Peyer's patch (tissue), 4 donors: ENCODE data around the gene BACH2.

Experiments used
- POLR2A ChIP-seq, 2 donors: fragments of 450-650 bp; IDR thresholded peaks; one replicate each; pipeline ENCODE4 v1.5.1; 2017; ENCODE audit warnings: antibody characterized with exemption in 2 of 2, mild to moderate bottlenecking in 2 of 2, moderate library complexity in 2 of 2
- TF ChIP-seq, protein P1 (sequence below), 6 experiments: fragments of 450-650 bp in 4 of 6; fragments of 200-600 bp in 2 of 6; sonication (generic) in 1 of 6; IDR thresholded peaks; one replicate each; pipeline ENCODE4 v1.5.1; 2017 to 2019; ENCODE audit warnings: antibody characterized with exemption in 6 of 6, mild to moderate bottlenecking in 3 of 6, moderate library complexity in 1 of 6

DNA sequence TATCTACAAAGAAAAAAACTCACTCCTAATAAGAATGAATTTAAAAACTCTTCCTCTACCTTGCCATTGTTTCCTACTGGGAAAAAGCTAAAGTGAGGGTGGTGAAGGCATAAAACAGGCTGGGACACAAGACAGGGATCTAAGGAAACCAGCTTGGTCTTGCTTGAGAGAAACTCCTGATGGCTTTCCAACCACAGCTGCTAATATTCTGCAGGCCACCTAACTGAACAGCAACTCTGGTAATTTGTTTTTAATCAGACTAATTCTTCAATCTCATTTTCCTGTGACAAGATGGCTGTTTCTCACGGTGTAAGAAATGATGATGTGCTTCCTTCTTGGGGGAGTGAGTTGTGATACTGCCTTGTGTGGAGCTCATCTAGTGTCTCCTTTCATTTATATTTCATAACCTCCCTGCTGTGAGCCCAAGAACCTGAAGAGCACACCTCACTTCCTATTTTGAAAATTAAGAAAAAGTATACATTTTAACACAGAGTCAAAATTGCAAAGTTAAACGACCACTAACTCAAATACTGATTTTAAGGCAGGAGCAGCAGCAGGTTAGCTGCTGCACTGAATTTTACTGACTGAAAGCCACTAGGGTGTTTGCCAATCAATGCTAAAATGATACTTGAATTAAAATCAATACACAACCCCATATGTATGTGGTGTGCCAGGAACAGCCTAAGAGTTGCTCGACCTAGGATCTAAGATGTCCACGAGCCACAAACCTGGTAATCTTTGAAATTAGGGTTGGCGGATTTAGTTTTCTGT is 58.0 kb downstream of the BACH2 start:
- TF ChIP-seq, protein P1, sequence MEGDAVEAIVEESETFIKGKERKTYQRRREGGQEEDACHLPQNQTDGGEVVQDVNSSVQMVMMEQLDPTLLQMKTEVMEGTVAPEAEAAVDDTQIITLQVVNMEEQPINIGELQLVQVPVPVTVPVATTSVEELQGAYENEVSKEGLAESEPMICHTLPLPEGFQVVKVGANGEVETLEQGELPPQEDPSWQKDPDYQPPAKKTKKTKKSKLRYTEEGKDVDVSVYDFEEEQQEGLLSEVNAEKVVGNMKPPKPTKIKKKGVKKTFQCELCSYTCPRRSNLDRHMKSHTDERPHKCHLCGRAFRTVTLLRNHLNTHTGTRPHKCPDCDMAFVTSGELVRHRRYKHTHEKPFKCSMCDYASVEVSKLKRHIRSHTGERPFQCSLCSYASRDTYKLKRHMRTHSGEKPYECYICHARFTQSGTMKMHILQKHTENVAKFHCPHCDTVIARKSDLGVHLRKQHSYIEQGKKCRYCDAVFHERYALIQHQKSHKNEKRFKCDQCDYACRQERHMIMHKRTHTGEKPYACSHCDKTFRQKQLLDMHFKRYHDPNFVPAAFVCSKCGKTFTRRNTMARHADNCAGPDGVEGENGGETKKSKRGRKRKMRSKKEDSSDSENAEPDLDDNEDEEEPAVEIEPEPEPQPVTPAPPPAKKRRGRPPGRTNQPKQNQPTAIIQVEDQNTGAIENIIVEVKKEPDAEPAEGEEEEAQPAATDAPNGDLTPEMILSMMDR (IDR thresholded peaks at IDR 0.05), result no peak
- TF ChIP-seq POLR2A (IDR thresholded peaks at IDR 0.05), result no peak
